DOHH2 (cell line): ENCODE measurements around the gene PRSS37.
"Not testable (repeated sequence)": the region's sequence is repeated elsewhere in the genome, so short reads cannot be mapped to it uniquely, and the experiment has no call there.

Source experiments
- H3F3A ChIP-seq: fragments of 200-600 bp; sonication (generic), shearing (Covaris generic); 2 replicates; pipeline ENCODE4 v1.6.0; 2016; ENCODE audit warnings: antibody characterized with exemption, mild to moderate bottlenecking; ENCODE audit not compliant: control insufficient read depth, insufficient read depth
- H3K27ac ChIP-seq: fragments of 200-600 bp; sonication (generic); 2 replicates; pipeline ENCODE4 v1.5.1; 2014; ENCODE audit warnings: low read depth, mild to moderate bottlenecking, low read length, moderate library complexity
- H3K27me3 ChIP-seq: fragments of 200-600 bp; sonication (generic); 2 replicates; pipeline ENCODE4 v1.6.1; 2014; ENCODE audit warnings: mild to moderate bottlenecking, low read length, mixed read lengths; ENCODE audit not compliant: control insufficient read depth
- H3K36me3 ChIP-seq: fragments of 200-600 bp; sonication (generic); 2 replicates; pipeline ENCODE4 v1.6.1; 2014; ENCODE audit warnings: mild to moderate bottlenecking, low read length, moderate library complexity, mixed read lengths; ENCODE audit not compliant: control insufficient read depth
- H3K4me1 ChIP-seq: fragments of 200-600 bp; sonication (generic); 2 replicates; pipeline ENCODE4 v1.6.1; 2014; ENCODE audit warnings: mild to moderate bottlenecking, low read length, mixed read lengths; ENCODE audit not compliant: control insufficient read depth
- H3K4me2 ChIP-seq: fragments of 200-600 bp; sonication (generic); 2 replicates; pipeline ENCODE4 v1.6.0; 2014; ENCODE audit warnings: mild to moderate bottlenecking, low read length, moderate library complexity
- H3K4me3 ChIP-seq: fragments of 200-600 bp; sonication (generic); 2 replicates; pipeline ENCODE4 v1.5.1; 2014; ENCODE audit warnings: mild to moderate bottlenecking, low read length, mixed read lengths
- H3K79me2 ChIP-seq: fragments of 200-600 bp; sonication (generic); 2 replicates; pipeline ENCODE4 v1.6.1; 2014; ENCODE audit warnings: mild to moderate bottlenecking, low read length, mixed read lengths; ENCODE audit not compliant: control insufficient read depth
- H3K9me2 ChIP-seq: fragments of 200-600 bp; sonication (generic); replicated peaks from 2 replicates; pipeline ENCODE4 v1.6.1; 2014; ENCODE audit warnings: mild to moderate bottlenecking, low read length, mixed read lengths; ENCODE audit not compliant: control insufficient read depth
- H3K9me3 ChIP-seq: fragments of 200-600 bp; sonication (generic); 2 replicates; pipeline ENCODE4 v1.6.1; 2014; ENCODE audit warnings: antibody characterized with exemption, low read length, mixed read lengths; ENCODE audit not compliant: control insufficient read depth, insufficient read depth
- H4K20me1 ChIP-seq: fragments of 200-600 bp; sonication (generic); 2 replicates; pipeline ENCODE4 v1.6.0; 2014; ENCODE audit warnings: low read depth, mild to moderate bottlenecking, antibody characterized with exemption, low read length, moderate library complexity; ENCODE audit not compliant: control insufficient read depth, insufficient read depth
- EZH2phosphoT487 ChIP-seq: fragments of 200-600 bp; sonication (generic); IDR thresholded peaks from 2 replicates; pipeline ENCODE4 v1.6.1; 2017; ENCODE audit warnings: borderline replicate concordance, mild to moderate bottlenecking, antibody characterized with exemption, low read length, moderate library complexity, mixed read lengths
- TF ChIP-seq, protein P1 (sequence below): fragments of 200-600 bp; sonication (generic); IDR thresholded peaks from one replicate; pipeline ENCODE4 v1.5.1; 2014; ENCODE audit warnings: antibody characterized with exemption, mild to moderate bottlenecking, low read depth, low read length; ENCODE audit not compliant: poor library complexity, severe bottlenecking

The PRSS37 gene

DNA sequence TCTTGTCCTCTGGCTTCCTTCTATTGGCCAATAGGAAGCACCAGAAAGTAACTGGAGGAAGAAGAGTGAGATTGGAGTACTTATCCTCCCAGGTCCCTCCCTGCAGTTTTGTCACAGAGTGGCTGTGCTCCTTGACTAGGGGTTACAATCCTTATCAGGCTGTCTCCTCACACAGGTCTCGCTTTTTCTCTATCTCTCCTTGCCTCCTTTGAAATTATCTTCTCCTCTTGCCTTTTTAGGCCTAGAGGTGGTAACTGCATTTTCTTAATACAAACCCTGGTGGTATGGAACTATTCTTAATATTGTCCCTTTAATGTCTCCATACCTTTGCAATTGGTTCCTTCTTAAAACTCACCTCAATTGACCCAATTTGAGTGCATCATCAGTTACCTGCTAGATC lies 2.7 kb downstream of the PRSS37 start:
- Histone ChIP-seq H3K79me2 (no peaks in the 10 kb centered on the region), H3K4me2 (no peak overlapping the region), H3K4me3 (no peak overlapping the region), H3K36me3 (no peaks in the 10 kb centered on the region), H3F3A (no peaks in the 10 kb centered on the region), H4K20me1 (no peaks in the 10 kb centered on the region), H3K27me3 (no peaks in the 10 kb centered on the region), H3K9me2 (no peaks in the 10 kb centered on the region), H3K27ac (no peak overlapping the region), H3K9me3 (no peaks in the 10 kb centered on the region), H3K4me1 (no peaks in the 10 kb centered on the region)
- no peak for TF ChIP-seq EZH2phosphoT487

DNA sequence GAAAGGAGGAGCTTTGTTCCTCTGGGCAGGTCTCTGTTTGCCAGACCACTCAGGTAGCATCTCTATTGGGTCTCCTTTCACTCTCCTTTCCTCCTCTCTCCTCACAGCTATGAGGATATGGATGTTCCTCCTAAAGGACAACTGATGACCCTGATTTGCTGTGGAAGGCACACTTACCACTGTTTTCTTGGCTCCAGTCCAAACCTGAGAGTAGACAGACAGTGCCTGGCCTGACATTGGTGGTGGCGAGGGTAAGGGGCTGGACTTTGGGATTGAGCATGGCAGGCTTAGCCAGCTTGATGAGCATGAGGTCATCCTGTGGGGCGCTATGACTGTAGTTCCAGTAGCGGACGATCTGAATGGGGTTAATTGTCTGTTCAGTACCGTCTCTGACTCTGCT lies 3.6 kb downstream of the PRSS37 start:
- TF ChIP-seq, protein P1, sequence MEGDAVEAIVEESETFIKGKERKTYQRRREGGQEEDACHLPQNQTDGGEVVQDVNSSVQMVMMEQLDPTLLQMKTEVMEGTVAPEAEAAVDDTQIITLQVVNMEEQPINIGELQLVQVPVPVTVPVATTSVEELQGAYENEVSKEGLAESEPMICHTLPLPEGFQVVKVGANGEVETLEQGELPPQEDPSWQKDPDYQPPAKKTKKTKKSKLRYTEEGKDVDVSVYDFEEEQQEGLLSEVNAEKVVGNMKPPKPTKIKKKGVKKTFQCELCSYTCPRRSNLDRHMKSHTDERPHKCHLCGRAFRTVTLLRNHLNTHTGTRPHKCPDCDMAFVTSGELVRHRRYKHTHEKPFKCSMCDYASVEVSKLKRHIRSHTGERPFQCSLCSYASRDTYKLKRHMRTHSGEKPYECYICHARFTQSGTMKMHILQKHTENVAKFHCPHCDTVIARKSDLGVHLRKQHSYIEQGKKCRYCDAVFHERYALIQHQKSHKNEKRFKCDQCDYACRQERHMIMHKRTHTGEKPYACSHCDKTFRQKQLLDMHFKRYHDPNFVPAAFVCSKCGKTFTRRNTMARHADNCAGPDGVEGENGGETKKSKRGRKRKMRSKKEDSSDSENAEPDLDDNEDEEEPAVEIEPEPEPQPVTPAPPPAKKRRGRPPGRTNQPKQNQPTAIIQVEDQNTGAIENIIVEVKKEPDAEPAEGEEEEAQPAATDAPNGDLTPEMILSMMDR = no peak
- no peak for TF ChIP-seq EZH2phosphoT487
- no peak overlapping the region for H3K4me2 ChIP-seq
- no peak overlapping the region for H3K27ac ChIP-seq
- H3K4me1 ChIP-seq = no peaks in the 10 kb centered on the region
- H3K9me2 ChIP-seq = no peaks in the 10 kb centered on the region
- H3K27me3 ChIP-seq = no peaks in the 10 kb centered on the region
- no peaks in the 10 kb centered on the region for H4K20me1 ChIP-seq
- H3K79me2 ChIP-seq = no peaks in the 10 kb centered on the region
- no peak overlapping the region for H3K4me3 ChIP-seq
- no peaks in the 10 kb centered on the region for H3K9me3 ChIP-seq
- no peaks in the 10 kb centered on the region for H3F3A ChIP-seq
- H3K36me3 ChIP-seq = no peaks in the 10 kb centered on the region

DNA sequence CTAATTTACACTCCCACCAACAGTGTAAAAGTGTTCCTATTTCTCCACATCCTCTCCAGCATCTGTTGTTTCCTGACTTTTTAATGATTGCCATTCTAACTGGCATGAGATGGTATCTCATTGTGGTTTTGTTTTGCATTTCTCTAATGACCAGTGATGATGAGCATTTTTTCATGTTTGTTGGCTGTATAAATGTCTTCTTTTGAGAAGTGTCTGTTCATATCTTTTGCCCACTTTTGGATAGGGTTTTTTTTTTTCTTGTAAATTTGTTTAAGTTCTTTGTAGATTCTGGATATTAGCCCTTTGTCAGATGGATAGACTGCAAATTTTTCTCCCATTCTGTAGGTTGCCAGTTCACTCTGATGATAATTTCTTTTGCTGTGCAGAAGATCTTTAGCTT lies 18.9 kb downstream of the PRSS37 start:
- H3K36me3 ChIP-seq, H3K4me2 ChIP-seq, H3F3A ChIP-seq, H3K9me3 ChIP-seq, H3K4me3 ChIP-seq, H3K4me1 ChIP-seq, H3K79me2 ChIP-seq, H3K27me3 ChIP-seq, H4K20me1 ChIP-seq, H3K27ac ChIP-seq, H3K9me2 ChIP-seq: not testable (repeated sequence)

DNA sequence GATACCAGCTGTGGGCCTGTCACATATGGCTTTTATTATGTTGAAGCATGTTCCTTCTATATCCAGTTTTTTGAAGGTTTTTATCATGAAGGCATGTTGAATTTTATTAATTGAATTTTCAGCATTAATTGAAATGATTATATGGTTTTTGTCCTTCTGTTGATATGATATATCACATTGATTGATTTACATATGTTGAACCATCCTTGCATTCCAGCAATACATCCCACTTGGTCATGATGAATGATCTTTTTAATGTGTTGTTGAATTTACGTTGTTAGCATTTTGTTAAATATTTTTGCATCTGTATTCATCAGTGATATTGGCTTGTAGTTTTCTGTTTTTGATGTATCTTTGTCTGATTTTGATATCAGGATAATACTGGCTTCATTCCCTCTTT lies 21.2 kb downstream of the PRSS37 start:
- H3K9me3 ChIP-seq = peaks cover 10% of the 10 kb centered on the region; the same call in 1 of the 2 replicates
- TF ChIP-seq, protein P1 = no peak
- TF ChIP-seq EZH2phosphoT487 = no peak
- no peaks in the 10 kb centered on the region for H3K27me3 ChIP-seq
- H3K27ac ChIP-seq = no peak overlapping the region
- H3K79me2 ChIP-seq = no peaks in the 10 kb centered on the region
- no peaks in the 10 kb centered on the region for H3K9me2 ChIP-seq
- no peaks in the 10 kb centered on the region for H3K4me1 ChIP-seq
- no peaks in the 10 kb centered on the region for H4K20me1 ChIP-seq
- H3K36me3 ChIP-seq = no peaks in the 10 kb centered on the region
- H3K4me2 ChIP-seq = no peak overlapping the region
- no peak overlapping the region for H3K4me3 ChIP-seq
- H3F3A ChIP-seq = no peaks in the 10 kb centered on the region
